Ishikawa (cell line): ENCODE results near the gene GGCX.
A peak's percentile ranks its signal among the peaks of the same experiment; 100 is the strongest.

Experiments used
- CEBPB ChIP-seq: IDR thresholded peaks from 2 replicates; pipeline ENCODE4 v1.6.1; 2012
- CREB1 ChIP-seq: IDR thresholded peaks from 2 replicates; pipeline ENCODE4 v1.6.1; 2012; ENCODE audit warnings: low read depth
- EGR1 ChIP-seq: IDR thresholded peaks from 2 replicates; pipeline ENCODE4 v1.6.1; 2012
- EP300 ChIP-seq: IDR thresholded peaks from 2 replicates; pipeline ENCODE4 v1.6.1; 2012; ENCODE audit warnings: borderline replicate concordance
- FOXM1 ChIP-seq: IDR thresholded peaks from 2 replicates; pipeline ENCODE4 v1.6.1; 2012; ENCODE audit warnings: low read depth, borderline replicate concordance
- NFIC ChIP-seq: IDR thresholded peaks from 2 replicates; pipeline ENCODE4 v1.6.1; 2012
- RAD21 ChIP-seq: IDR thresholded peaks from 2 replicates; pipeline ENCODE4 v1.6.1; 2012; ENCODE audit warnings: low read depth
- TAF1 ChIP-seq: IDR thresholded peaks from 2 replicates; pipeline ENCODE4 v1.6.1; 2012; ENCODE audit warnings: low read depth, mild to moderate bottlenecking
- TCF12 ChIP-seq: IDR thresholded peaks from 2 replicates; pipeline ENCODE4 v1.6.1; 2012; ENCODE audit warnings: low read depth
- TEAD4 ChIP-seq: IDR thresholded peaks from 2 replicates; pipeline ENCODE4 v1.6.1; 2012
- YY1 ChIP-seq: IDR thresholded peaks from 2 replicates; pipeline ENCODE4 v1.6.1; 2012; ENCODE audit warnings: low read depth
- ZBTB7A ChIP-seq: IDR thresholded peaks from 2 replicates; pipeline ENCODE4 v1.6.1; 2012; ENCODE audit warnings: low read depth
- TF ChIP-seq, protein P1 (sequence below): IDR thresholded peaks from 2 replicates; pipeline ENCODE4 v1.6.1; 2012
- TF ChIP-seq, protein P2 (sequence below): IDR thresholded peaks from 2 replicates; pipeline ENCODE4 v1.6.1; 2012; ENCODE audit warnings: low read depth, mild to moderate bottlenecking
- TF ChIP-seq, protein P3 (sequence below): IDR thresholded peaks from 2 replicates; pipeline ENCODE4 v1.6.1; 2012

GGCX gene

DNA sequence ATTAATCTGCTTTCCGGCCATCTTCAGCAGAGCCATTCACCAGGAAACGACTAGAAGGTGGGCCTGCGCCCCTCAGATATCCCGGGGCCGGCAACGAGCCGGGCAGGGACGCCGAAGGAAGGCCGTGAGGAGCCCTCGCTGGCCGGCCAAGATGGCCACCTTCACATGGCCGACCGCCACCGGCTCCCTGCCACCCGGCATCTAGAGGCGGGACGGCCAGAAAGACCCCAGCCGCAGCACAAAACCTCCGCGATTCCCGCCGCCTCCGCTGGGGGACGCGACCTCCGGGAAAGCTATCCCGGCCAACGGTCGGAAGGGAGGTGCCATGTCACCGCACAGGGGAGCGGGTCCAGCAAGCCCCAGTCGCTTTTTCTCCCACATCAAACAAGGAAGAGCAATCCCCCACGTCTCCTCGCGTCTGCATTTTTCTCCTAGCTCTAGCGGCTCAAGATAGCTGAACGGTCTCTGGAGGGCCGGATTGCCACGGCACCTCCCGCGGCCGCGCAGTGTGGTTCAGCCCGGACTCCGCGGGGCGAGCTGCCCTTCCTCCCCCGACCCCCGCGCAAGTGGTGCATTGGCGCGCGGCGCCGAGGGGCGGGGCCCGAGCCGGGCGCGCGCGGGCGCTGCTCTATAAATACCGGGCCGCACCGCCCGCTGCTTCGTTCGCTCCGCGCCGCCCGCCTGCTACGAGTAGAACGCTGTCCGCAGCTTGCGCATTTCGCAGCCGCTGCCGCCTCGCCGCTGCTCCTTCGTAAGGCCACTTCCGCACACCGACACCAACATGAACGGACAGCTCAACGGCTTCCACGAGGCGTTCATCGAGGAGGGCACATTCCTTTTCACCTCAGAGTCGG lies 22.6 kb downstream of the GGCX start, which contains the start of gene MAT2A:
MAT2A (plus strand) TSS at position 662 of the 854 bp plus-strand sequence; CDS start at position 782, 120 bp downstream.
- TF ChIP-seq, protein P1, sequence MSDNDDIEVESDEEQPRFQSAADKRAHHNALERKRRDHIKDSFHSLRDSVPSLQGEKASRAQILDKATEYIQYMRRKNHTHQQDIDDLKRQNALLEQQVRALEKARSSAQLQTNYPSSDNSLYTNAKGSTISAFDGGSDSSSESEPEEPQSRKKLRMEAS: peak; percentile 81
- TF ChIP-seq EGR1 (no peak; the same call in 1 of the 2 replicates), TCF12 (no peak; the same call in 1 of the 2 replicates), ZBTB7A (peak; percentile 91), NFIC (no peak; the same call in 1 of the 2 replicates), TAF1 (peak; percentile 75), EP300 (peak; percentile 64; the same call in 1 of the 2 replicates), RAD21 (peak; percentile 32; the same call in 1 of the 2 replicates), YY1 (peak; percentile 92)
- TF ChIP-seq, protein P2, sequence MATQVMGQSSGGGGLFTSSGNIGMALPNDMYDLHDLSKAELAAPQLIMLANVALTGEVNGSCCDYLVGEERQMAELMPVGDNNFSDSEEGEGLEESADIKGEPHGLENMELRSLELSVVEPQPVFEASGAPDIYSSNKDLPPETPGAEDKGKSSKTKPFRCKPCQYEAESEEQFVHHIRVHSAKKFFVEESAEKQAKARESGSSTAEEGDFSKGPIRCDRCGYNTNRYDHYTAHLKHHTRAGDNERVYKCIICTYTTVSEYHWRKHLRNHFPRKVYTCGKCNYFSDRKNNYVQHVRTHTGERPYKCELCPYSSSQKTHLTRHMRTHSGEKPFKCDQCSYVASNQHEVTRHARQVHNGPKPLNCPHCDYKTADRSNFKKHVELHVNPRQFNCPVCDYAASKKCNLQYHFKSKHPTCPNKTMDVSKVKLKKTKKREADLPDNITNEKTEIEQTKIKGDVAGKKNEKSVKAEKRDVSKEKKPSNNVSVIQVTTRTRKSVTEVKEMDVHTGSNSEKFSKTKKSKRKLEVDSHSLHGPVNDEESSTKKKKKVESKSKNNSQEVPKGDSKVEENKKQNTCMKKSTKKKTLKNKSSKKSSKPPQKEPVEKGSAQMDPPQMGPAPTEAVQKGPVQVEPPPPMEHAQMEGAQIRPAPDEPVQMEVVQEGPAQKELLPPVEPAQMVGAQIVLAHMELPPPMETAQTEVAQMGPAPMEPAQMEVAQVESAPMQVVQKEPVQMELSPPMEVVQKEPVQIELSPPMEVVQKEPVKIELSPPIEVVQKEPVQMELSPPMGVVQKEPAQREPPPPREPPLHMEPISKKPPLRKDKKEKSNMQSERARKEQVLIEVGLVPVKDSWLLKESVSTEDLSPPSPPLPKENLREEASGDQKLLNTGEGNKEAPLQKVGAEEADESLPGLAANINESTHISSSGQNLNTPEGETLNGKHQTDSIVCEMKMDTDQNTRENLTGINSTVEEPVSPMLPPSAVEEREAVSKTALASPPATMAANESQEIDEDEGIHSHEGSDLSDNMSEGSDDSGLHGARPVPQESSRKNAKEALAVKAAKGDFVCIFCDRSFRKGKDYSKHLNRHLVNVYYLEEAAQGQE: no peak

DNA sequence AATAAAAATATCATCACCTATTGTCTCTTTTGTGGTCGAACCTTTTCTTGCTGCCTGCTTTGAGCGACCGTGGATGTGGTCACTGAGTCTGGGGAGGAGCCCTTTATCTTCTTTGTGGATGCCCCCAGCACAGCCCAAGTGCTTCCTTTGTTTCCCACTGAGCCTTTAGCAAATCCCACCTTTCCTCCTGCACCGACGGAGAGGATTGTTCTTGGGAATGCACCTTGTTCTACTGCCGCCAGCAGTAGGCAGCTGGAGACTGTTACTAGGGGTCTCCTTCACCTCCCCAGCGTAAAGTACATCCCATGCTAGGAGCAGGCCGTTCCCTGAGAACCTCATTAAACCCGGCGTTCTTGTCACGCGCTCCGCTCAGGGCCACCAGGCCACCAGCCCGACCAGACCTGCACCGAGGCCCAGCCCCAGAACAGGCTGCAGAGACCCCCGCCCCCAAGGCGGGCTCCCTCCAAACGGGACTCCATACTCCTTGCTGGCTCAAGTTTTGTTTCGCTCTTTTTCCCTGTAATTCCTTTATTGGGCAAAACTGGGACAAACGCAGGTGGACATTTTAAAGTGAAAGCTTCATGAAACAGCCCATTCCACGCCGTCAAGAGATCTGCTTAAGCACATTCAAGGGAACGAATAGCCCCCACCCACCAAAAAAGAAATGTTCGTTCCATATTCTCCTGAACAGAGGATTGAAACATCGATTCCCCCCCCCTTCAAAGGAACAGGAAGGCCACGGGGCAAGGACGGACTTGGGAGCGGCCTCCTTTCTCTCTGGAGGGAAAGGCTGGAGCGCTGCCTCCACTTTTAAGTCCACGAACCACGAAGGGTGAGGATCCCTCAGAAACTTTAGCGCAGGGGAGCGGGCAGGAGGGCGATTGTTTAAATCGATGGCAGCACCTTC lies 23.4 kb downstream of the GGCX start:
- TF ChIP-seq, protein P1: no peak
- TF ChIP-seq FOXM1 (no peak), CREB1 (no peak), RAD21 (no peak), EP300 (no peak), EGR1 (no peak), TEAD4 (no peak), CEBPB (no peak)

DNA sequence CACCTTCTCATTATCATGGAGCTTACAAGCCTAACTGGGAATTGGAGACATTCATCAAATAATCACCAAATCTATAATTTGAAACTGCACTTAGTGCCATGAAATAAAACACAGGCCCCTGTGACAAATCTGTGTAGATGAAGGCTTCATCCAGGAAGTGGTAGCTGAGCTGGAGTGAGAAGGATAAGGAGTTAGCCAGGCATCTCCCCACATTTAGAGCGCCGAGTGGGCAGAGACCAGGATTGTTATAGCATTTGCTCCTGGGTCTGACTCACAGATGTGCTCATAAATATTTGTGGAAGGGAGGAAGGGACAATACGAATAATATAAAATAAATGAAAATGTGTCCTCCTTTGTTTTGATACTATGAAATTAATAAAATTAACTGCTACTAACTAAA lies 24.8 kb downstream of the GGCX start:
- TF ChIP-seq EP300 (no peak), NFIC (no peak), EGR1 (no peak), CEBPB (no peak), CREB1 (no peak)

DNA sequence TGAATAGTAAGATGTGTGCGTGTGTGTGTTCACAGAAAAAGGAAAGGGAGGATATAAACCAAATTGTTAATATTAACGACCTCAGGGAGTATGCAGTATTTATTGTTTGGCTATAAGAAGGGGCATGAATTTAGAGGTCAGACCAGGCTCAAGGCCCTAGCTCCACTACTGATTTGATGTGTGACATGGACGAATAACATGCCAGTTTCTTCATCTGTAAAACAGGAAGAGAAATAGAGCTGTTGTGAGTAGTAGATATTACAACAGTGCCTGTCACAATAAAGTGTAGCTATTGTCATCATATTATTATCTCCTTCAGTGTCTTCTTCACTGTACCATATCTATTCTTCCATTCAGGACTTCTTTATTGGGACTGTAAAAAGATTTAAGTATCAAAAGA lies 26.4 kb downstream of the GGCX start:
- TF ChIP-seq TCF12 (no peak), FOXM1 (no peak), TAF1 (no peak), TEAD4 (no peak), EP300 (no peak), NFIC (no peak), RAD21 (no peak), EGR1 (no peak), YY1 (no peak), CEBPB (no peak), ZBTB7A (no peak)
- TF ChIP-seq, protein P1: no peak
- TF ChIP-seq, protein P3, sequence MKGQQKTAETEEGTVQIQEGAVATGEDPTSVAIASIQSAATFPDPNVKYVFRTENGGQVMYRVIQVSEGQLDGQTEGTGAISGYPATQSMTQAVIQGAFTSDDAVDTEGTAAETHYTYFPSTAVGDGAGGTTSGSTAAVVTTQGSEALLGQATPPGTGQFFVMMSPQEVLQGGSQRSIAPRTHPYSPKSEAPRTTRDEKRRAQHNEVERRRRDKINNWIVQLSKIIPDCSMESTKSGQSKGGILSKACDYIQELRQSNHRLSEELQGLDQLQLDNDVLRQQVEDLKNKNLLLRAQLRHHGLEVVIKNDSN: no peak
- TF ChIP-seq, protein P2: no peak

DNA sequence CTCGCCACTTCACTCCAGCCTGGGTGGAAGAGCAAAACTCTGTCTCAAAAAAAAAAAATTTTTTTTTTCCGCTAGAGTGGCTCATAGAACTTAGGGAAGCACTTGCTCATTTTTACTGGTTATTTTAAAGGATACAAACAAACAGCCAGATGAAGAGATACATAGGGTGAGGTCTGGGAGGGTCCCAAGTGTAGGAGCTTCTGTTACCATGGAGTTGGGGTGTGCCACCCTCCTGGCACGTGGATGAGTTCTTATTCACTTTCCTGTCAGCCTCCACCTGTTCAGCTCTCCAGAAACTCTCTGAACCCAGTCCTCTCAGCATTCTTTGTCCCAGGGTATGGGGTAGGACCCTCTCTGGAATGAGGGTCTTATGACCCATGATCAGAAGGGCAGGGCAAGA lies 27.2 kb downstream of the GGCX start:
- TF ChIP-seq TAF1: no peak
- TF ChIP-seq, protein P3: no peak
- no peak for TF ChIP-seq RAD21
- TF ChIP-seq ZBTB7A: no peak
- no peak for TF ChIP-seq CREB1
- no peak for TF ChIP-seq EGR1
- TF ChIP-seq EP300: no peak
- TF ChIP-seq, protein P2: no peak
- TF ChIP-seq YY1: no peak
- TF ChIP-seq NFIC: no peak
- TF ChIP-seq TEAD4: no peak
- TF ChIP-seq FOXM1: no peak
- TF ChIP-seq, protein P1: no peak
